H9 (cell line): ENCODE measurements around the gene ZFP42. TPM values are rescaled to one million over a fixed set of nuclear protein-coding genes. Genes with fewer than 3 reads are reported as not detected.

Experiments
- DNase-seq: peaks from one replicate; pipeline ENCODE4 v3.0.0-alpha.2; 2017
- H2AFZ ChIP-seq: one replicate; pipeline ENCODE4 v1.6.1; 2013; ENCODE audit warnings: mild to moderate bottlenecking, low read length, control low read depth, moderate library complexity
- H2AK5ac ChIP-seq: 2 replicates; pipeline ENCODE4 v1.6.1; 2013; ENCODE audit warnings: low read length, control low read depth, mixed read lengths; ENCODE audit not compliant: insufficient read length
- H2BK120ac ChIP-seq: one replicate; pipeline ENCODE4 v1.6.1; 2013; ENCODE audit warnings: low read depth, mild to moderate bottlenecking, low read length, control low read depth, inconsistent platforms; ENCODE audit not compliant: poor library complexity, severe bottlenecking
- H2BK12ac ChIP-seq: 2 replicates; pipeline ENCODE4 v1.6.1; 2013; ENCODE audit warnings: low read length, control low read depth, mixed read lengths, low read depth; ENCODE audit not compliant: insufficient read length
- H2BK15ac ChIP-seq: 2 replicates; pipeline ENCODE4 v1.6.1; 2013; ENCODE audit warnings: low read depth, low read length, control low read depth
- H2BK20ac ChIP-seq: one replicate; pipeline ENCODE4 v1.6.1; 2013; ENCODE audit warnings: low read depth, mild to moderate bottlenecking, low read length, control low read depth, inconsistent platforms; ENCODE audit not compliant: poor library complexity, severe bottlenecking
- H2BK5ac ChIP-seq: 2 replicates; pipeline ENCODE4 v1.6.1; 2013; ENCODE audit warnings: low read length, control low read depth, mixed read lengths; ENCODE audit not compliant: insufficient read length
- H3K14ac ChIP-seq: 2 replicates; pipeline ENCODE4 v1.6.1; 2013; ENCODE audit warnings: low read length, control low read depth; ENCODE audit not compliant: insufficient read depth
- H3K18ac ChIP-seq: 2 replicates; pipeline ENCODE4 v1.6.1; 2013; ENCODE audit warnings: low read depth, mild to moderate bottlenecking, mixed read lengths, low read length, control low read depth; ENCODE audit not compliant: insufficient read length
- H3K23ac ChIP-seq: 2 replicates; pipeline ENCODE4 v1.6.1; 2013; ENCODE audit warnings: low read length, control low read depth, mixed read lengths, low read depth; ENCODE audit not compliant: insufficient read length
- H3K23me2 ChIP-seq: 2 replicates; pipeline ENCODE4 v1.6.1; 2013; ENCODE audit warnings: low read depth, mild to moderate bottlenecking, mixed read lengths, low read length, control low read depth; ENCODE audit not compliant: insufficient read length, poor library complexity, severe bottlenecking
- H3K27ac ChIP-seq: 2 replicates; pipeline ENCODE4 v1.5.1; 2013; ENCODE audit warnings: low read length, control low read depth, mixed read lengths, low read depth; ENCODE audit not compliant: insufficient read length
- H3K27me3 ChIP-seq: 2 replicates; pipeline ENCODE4 v1.6.1; 2013; ENCODE audit warnings: low read length, control low read depth, inconsistent platforms; ENCODE audit not compliant: insufficient read depth
- H3K4ac ChIP-seq: 2 replicates; pipeline ENCODE4 v1.6.1; 2013; ENCODE audit warnings: low read depth, mild to moderate bottlenecking, control low read depth, inconsistent platforms, low read length, moderate library complexity
- H3K4me1 ChIP-seq: 2 replicates; pipeline ENCODE4 v1.6.1; 2013; ENCODE audit warnings: low read length, control low read depth, inconsistent platforms; ENCODE audit not compliant: insufficient read depth
- H3K4me2 ChIP-seq: 2 replicates; pipeline ENCODE4 v1.6.1; 2013; ENCODE audit warnings: low read length, control low read depth, mixed read lengths; ENCODE audit not compliant: insufficient read length, insufficient read depth
- H3K56ac ChIP-seq: 2 replicates; pipeline ENCODE4 v1.6.1; 2013; ENCODE audit warnings: low read depth, mild to moderate bottlenecking, mixed read lengths, low read length, control low read depth; ENCODE audit not compliant: insufficient read length
- H3K79me1 ChIP-seq: 2 replicates; pipeline ENCODE4 v1.6.1; 2013; ENCODE audit warnings: low read depth, mild to moderate bottlenecking, moderate library complexity, low read length, control low read depth, inconsistent platforms; ENCODE audit not compliant: insufficient read depth, poor library complexity, severe bottlenecking
- H3K79me2 ChIP-seq: 2 replicates; pipeline ENCODE4 v1.6.1; 2013; ENCODE audit warnings: low read length, control low read depth, inconsistent platforms; ENCODE audit not compliant: insufficient read depth
- H3K9ac ChIP-seq: 2 replicates; pipeline ENCODE4 v1.6.1; 2013; ENCODE audit warnings: low read length, control low read depth, mixed read lengths; ENCODE audit not compliant: insufficient read length; ENCODE audit errors: extremely low read depth
- H3K9me3 ChIP-seq: one replicate; pipeline ENCODE4 v1.6.1; 2013; ENCODE audit warnings: low read depth, low read length, inconsistent platforms; ENCODE audit not compliant: control insufficient read depth
- H3T11ph ChIP-seq: one replicate; pipeline ENCODE4 v1.6.1; 2013; ENCODE audit warnings: mild to moderate bottlenecking, low read length, control low read depth, inconsistent platforms
- H4K20me1 ChIP-seq: one replicate; pipeline ENCODE4 v1.6.1; 2013; ENCODE audit not compliant: control insufficient read depth, insufficient read length, insufficient read depth
- H4K5ac ChIP-seq: 2 replicates; pipeline ENCODE4 v1.6.1; 2013; ENCODE audit warnings: low read depth, mild to moderate bottlenecking, mixed read lengths, low read length, control low read depth; ENCODE audit not compliant: insufficient read length
- H4K8ac ChIP-seq: replicated peaks from 2 replicates; pipeline ENCODE4 v1.6.1; 2013; ENCODE audit warnings: low read length, control low read depth, mixed read lengths, low read depth; ENCODE audit not compliant: insufficient read length
- H4K91ac ChIP-seq: 2 replicates; pipeline ENCODE4 v1.6.1; 2013; ENCODE audit warnings: low read depth, mild to moderate bottlenecking, moderate library complexity, mixed read lengths, low read length, control low read depth; ENCODE audit not compliant: insufficient read length
- H3K27ac Mint-ChIP-seq, 3 experiments: 2 replicates in 2 of 3; 3 replicates in 1 of 3; pipeline ENCODE4 v1.8.0; 2020 to 2021; ENCODE audit warnings: mixed read lengths in 3 of 3, mild to moderate bottlenecking in 1 of 3, moderate library complexity in 1 of 3
- H3K27me3 Mint-ChIP-seq: 2 replicates; pipeline ENCODE4 v1.8.0; 2021; ENCODE audit warnings: low read depth, mild to moderate bottlenecking, moderate library complexity, mixed read lengths
- H3K36me3 Mint-ChIP-seq, 3 experiments: 2 replicates in 2 of 3; 3 replicates in 1 of 3; pipeline ENCODE4 v1.8.0; 2020 to 2021; ENCODE audit warnings: low read depth in 3 of 3, mixed read lengths in 3 of 3; ENCODE audit not compliant: insufficient read depth in 1 of 3
- H3K4me1 Mint-ChIP-seq, 2 experiments: 2 replicates each; pipeline ENCODE4 v1.8.0; 2020; ENCODE audit warnings: mixed read lengths in 2 of 2
- H3K4me3 Mint-ChIP-seq, 2 experiments: 2 replicates in 1 of 2; 3 replicates in 1 of 2; pipeline ENCODE4 v1.8.0; 2020 to 2021; ENCODE audit warnings: mild to moderate bottlenecking in 2 of 2, mixed read lengths in 2 of 2, moderate library complexity in 1 of 2
- H3K9me3 Mint-ChIP-seq, 2 experiments: 2 replicates in 1 of 2; 3 replicates in 1 of 2; pipeline ENCODE4 v1.8.0; 2020; ENCODE audit warnings: mild to moderate bottlenecking in 2 of 2, mixed read lengths in 2 of 2, moderate library complexity in 1 of 2
- CTCF ChIP-seq: fragments of 200-600 bp; sonication (generic); conservative IDR thresholded peaks from 3 replicates; pipeline ENCODE4 v1.8.0; 2021; ENCODE audit warnings: antibody characterized with exemption, mild to moderate bottlenecking
- WGBS: extraction: QIAGEN DNeasy Blood & Tissue Kit; methylation state at CpG from one replicate; pipeline ENCODE4 v1.1.7; 2013; ENCODE audit warnings: missing lambda C conversion rate, low lambda C conversion rate, mixed read lengths; ENCODE audit not compliant: insufficient read length; ENCODE audit errors: extremely low coverage; 5-methylcytosine and 5-hydroxymethylcytosine counted together
- total RNA-seq: library from RNA; stranded (reverse); gene quantifications from 2 replicates; pipeline ENCODE4 v1.2.1, GENCODE V29; 2021

Gene ZFP42
- total RNA-seq, 1 experiment from 2014 or later = 193 TPM

DNA sequence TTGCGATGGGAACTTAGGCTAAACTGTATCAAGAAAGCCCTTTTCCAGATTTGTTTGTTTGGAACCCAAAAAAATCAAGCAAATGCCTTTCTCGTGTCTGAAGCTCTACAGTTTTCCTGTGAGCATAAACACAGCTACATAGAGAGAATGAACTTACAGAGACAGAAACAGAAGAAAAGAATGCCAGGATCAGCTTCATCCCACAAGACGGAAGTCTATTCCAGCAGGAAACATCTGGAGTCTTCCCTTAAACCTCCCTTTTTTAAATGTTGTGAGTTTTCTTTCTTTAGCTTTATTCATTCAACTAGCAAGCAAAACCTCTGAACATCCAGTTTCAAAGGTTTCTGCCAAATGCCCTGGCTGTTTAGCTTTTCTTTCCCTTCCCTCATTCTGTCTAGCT lies 32.6 kb upstream of the ZFP42 start:
- Histone ChIP-seq H3T11ph (no peak overlapping the region), H2AK5ac (no peak overlapping the region), H3K4ac (no peak overlapping the region), H2BK15ac (no peak overlapping the region), H4K91ac (no peak overlapping the region), H3K23ac (no peak overlapping the region), H4K20me1 (no peaks in the 10 kb centered on the region), H3K79me1 (no peaks in the 10 kb centered on the region), H3K4me1 (no peaks in the 10 kb centered on the region), H3K27me3 (no peaks in the 10 kb centered on the region), H4K8ac (no peak overlapping the region), H3K18ac (no peak overlapping the region), H2BK12ac (no peak overlapping the region), H3K14ac (no peak overlapping the region), H2AFZ (peak overlapping the region; percentile 45), H3K27ac (no peak overlapping the region), H2BK20ac (no peak overlapping the region), H3K79me2 (no peaks in the 10 kb centered on the region), H3K9ac (no peak overlapping the region), H4K5ac (no peak overlapping the region), H2BK120ac (no peak overlapping the region), H2BK5ac (no peak overlapping the region), H3K9me3 (no peaks in the 10 kb centered on the region), H3K23me2 (no peaks in the 10 kb centered on the region), H3K4me2 (no peak overlapping the region), H3K56ac (no peak overlapping the region)
- DNase-seq = no peak
- WGBS = no CpG with 5 or more reads among the region's 3 CpGs
- Mint-ChIP-seq H3K4me1 (peaks cover 6% of the 10 kb centered on the region in 2 experiments; a peak in 3 of 4 replicates), H3K9me3 (no peaks in the 10 kb centered on the region), H3K27ac (no peak overlapping the region), H3K36me3 (no peaks in the 10 kb centered on the region), H3K4me3 (no peak overlapping the region), H3K27me3 (no peaks in the 10 kb centered on the region)
- no peak for TF ChIP-seq CTCF
